Measurements from ENCODE around the gene BRAT1.

Gene BRAT1

DNA sequence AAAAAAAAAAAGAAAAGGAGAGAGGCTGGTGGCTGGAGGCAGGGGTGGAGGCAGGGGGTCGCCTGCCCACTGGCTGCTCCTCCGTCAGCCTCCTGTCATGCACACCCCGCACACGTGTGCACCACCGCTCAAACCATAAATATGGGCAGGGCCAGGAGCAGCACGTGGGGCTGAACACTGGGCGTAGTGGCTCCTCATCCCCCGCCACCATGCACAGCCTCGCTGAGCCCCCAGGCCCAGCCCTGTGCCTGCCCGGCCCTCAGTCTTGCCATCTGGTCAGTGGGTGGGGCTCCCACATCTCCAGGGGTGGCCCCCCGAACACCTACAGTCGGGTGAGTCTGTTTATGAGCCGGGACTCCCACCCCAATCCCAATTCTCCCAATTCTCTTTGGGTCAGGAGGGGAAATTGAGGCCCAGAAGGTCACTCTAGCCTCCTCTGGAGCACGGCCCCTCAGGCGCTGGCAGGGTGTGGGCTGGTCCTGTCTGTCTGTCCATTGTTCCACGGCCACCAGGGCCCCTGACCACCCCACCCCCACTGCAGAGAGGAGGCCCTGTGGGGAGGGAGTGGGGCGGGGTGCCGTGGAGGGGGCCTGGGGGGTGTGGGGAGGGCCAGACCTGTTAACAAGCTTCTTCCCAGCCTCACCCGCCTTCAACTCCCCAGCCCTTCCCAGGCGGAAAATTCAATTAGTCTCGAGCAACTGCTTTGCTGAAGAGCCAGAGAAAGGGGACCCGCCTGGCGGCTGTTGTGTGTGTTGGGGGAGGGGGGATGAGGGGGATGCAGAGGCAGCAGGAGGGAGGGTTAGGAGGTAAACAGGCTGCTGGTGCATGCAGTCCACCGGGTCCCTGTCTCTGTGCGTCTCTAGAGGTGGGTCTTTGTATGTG, 59.7 kb downstream of the BRAT1 start:
- DNase-seq (ENCODE audit: low spot score), result no peak

DNA sequence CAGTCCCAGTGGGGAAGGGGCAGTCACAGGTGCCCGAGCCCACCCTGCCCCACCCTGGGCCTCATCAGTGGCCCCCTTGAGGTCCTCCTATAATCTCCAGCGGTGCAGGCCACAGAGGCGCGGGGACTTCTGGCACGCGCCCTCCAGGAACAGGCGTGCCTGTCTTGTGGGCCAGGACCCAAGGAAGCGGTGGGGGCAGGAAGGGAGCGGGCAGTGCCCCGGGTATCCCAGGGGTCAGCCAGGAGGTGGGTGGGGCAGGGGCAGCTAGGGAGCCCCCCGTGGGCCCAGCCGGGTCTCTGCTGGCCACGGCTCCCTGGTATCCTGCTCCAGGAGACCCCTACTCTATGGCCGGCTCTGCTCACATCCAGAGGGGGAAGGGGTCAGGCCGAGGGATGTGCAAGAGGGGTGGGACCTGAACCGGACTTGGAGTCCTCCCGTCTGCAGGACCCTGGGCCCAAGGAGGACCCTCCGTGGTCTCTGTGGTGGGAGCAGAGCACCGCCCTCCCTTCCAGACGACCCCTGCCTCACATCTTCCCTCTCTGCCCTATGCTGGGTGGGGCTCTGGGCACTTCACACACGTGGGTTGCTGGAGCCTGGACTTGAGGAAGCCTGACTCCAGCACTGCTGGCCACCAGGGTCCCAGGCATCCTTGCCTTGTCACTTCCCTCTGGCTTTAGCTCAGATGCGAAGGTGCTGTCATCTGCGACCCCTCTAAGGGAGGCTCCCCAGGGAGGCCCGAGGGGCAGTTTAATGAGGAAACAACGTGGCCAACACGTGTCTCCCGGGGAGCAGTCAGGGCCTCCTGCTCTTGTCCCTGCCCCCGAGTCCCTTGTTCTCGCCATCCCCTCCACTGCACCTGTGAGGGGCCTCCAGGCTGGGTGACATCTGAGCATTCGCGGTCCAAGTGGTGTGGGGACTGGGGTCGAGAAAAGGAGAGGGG, 60.9 kb downstream of the BRAT1 start:
- no peak for DNase-seq (ENCODE audit: low spot score)

DNA sequence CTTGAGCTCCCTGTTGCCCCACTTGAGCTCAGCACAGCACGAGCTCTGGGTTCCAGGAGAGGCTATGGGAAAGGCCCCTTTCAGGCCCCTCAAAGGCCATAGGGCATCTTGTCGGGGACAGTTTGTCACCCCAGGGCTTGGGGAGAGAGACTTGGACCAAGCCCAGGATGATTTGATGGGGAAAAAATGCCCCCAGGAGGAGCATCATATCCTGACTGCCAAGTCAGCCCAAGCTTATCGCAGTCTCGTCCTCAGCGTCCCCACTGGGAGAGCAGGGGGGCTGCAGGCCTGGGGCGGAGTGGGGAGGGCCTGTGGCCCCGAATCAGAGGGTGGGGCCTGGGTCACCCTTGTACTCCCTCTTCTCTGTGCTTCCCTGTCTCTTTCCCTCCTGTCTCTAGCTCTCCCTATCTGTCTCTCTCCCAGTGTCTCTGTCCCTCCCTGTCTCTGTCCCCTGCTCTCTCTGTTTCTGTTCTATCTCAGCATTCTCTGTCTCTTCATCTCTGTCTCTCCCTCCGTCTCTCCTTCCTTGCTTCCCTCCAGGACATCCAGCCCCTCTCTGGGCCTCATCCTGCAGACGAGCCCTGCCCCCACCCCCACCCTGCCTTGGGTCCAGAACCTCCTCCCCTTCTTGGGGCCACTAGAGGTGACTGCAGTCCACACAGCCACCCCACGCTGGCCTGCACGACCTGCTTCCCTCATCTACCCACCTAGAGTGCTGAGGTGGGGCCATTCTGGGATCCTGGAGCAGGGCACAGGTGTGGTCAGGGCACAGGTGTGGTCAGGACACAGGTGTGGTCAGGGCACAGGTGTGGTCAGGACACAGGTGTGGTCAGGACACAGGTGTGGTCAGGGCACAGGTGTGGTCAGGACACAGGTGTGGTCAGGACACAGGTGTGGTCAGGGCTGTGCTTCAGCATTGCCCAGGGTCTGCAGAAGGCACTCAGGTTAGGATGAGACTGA, 61.8 kb downstream of the BRAT1 start:
- DNase-seq (ENCODE audit: low spot score), result no peak

DNA sequence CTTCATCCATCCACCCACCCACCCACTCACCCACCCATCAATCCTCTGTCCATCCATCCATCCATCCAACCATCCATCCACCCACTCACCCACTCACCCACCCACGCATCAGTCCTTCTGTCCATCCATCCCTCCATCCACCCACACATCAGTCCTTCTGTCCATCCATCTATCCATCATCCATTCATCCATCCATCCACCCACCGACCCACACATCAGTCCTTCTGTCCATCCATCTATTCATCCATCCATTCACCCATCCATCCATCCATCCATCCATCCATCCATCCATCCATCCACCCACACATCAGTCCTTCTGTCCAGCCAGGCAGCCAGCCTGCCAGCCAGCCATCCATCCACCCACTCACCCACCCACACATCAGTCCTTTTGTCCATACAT, 63.3 kb downstream of the BRAT1 start:
- DNase-seq (ENCODE audit: low spot score), result no peak

DNA sequence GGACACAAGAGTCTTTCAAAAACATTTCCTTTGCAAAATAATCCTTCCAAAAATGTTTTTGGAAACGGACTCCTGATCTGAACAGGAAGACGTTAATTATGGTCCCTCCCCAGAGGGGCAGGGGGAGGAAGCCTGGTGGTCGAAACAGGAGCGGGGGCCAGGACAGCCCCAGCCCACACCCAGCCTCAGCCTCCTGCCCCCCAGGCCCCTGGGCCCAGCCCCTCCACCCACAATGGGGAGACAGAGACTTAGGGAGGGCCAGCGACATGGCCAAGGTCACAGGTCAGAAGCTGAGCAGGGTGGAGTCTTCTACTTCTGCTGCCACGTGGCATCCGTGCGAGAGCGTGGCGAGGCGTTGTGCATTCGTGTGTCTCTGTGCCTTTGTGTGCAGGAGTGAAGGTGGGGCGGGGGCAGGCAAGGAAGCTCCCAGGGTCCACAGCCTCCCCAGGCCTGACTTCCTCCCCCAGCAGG, 65.1 kb downstream of the BRAT1 start:
- DNase-seq (ENCODE audit: low spot score), result no peak

DNA sequence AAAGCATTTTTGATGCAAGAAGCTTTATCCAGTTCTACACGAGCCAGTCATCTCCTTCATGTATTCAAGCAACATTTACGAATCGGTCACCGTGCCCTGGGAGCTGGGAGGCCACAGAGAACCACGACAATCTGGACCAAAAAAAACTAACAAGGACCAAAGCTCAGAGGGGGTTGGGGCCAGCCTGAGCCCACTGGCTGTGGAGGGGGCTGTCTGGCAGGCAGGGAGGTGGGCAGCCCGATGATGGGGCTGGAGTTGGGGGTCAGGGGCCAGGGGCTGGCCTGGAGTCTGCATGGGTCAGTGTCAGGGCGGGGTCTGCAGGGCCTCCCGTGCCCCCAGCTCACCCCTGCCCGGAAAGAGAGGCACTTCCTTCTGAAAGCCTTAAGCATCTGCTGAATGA, 66.6 kb downstream of the BRAT1 start:
- no peak for DNase-seq (ENCODE audit: low spot score)

DNA sequence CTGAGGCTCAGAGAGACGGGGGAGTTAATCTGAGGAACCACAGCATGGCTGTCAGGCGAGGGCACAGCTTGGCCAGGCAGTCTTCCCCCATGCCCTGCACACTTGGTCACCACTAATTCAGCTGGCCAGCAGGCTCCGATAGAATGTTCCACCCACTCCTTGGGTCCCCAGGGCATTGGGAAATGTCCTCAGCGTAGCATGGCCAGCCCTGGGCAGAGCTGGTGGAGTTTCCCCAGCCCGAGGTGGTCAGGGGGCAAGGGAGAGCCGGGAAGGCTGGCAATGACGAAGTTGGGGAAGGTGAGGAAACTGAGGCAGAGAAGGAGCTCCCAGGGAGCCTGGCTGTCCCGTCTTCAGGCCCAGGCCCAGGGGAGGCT, 67.1 kb downstream of the BRAT1 start:
- no peak for DNase-seq (ENCODE audit: low spot score)
